ENCODE data around the gene RYR2.

GRCh38 chr1:237763751-237764150, 721.8 kb downstream of the RYR2 start:
- TF ChIP-seq CTCF (IDR thresholded peaks at IDR 0.05) (no peak), POLR2A (IDR thresholded peaks at IDR 0.05) (no peak), EP300 (IDR thresholded peaks at IDR 0.05; ENCODE audit: low read depth) (no peak), POLR2AphosphoS5 (IDR thresholded peaks at IDR 0.05) (no peak)
